DND-41 (cell line): ENCODE results near the gene OSM.

Source experiments
- ATAC-seq: fragments of 200-7000 bp; cut with Tn5 transposase; 3 replicates; pipeline ENCODE4 v1.9.1; 2021; ENCODE audit warnings: low read depth; ENCODE audit not compliant: insufficient read depth
- DNase-seq: peaks from one replicate; pipeline ENCODE4 v3.0.0-alpha.2; 2020
- H2AFZ ChIP-seq: 2 replicates; pipeline ENCODE4 v1.6.0; 2012; ENCODE audit warnings: low read depth, low read length
- H3K27ac ChIP-seq: 2 replicates; pipeline ENCODE4 v1.5.1; 2012; ENCODE audit warnings: low read length, inconsistent platforms
- H3K27me3 ChIP-seq: fragments of 200-600 bp; sonication (generic); 2 replicates; pipeline ENCODE4 v1.6.0; 2012; ENCODE audit warnings: low read length, mild to moderate bottlenecking, inconsistent platforms; ENCODE audit not compliant: insufficient read depth, poor library complexity
- H3K36me3 ChIP-seq: 2 replicates; pipeline ENCODE4 v1.5.1; 2012; ENCODE audit warnings: low read length, inconsistent platforms; ENCODE audit not compliant: insufficient read depth
- H3K4me1 ChIP-seq: 2 replicates; pipeline ENCODE4 v1.5.1; 2012; ENCODE audit warnings: mild to moderate bottlenecking, low read length; ENCODE audit not compliant: insufficient read depth
- H3K4me2 ChIP-seq: 2 replicates; pipeline ENCODE4 v1.6.0; 2012; ENCODE audit warnings: mild to moderate bottlenecking, moderate library complexity, low read length, inconsistent platforms; ENCODE audit not compliant: insufficient read depth
- H3K4me3 ChIP-seq, 2 experiments: fragments of 200-600 bp in 1 of 2; shearing (Covaris generic) in 1 of 2; 2 replicates each; pipeline ENCODE4 v1.5.1; 2012 to 2016; ENCODE audit warnings: inconsistent platforms in 2 of 2, low read length in 2 of 2, mild to moderate bottlenecking in 2 of 2, low read depth in 1 of 2, moderate library complexity in 1 of 2
- H3K79me2 ChIP-seq: 2 replicates; pipeline ENCODE4 v1.6.0; 2012; ENCODE audit warnings: low read length, inconsistent platforms; ENCODE audit not compliant: insufficient read depth
- H3K9ac ChIP-seq: 2 replicates; pipeline ENCODE4 v1.6.0; 2012; ENCODE audit warnings: low read depth, mild to moderate bottlenecking, inconsistent platforms, low read length, moderate library complexity
- H3K9me3 ChIP-seq: 2 replicates; pipeline ENCODE4 v1.5.1; 2012; ENCODE audit warnings: low read length, moderate library complexity, mild to moderate bottlenecking, inconsistent platforms; ENCODE audit not compliant: insufficient read depth, severe bottlenecking
- H4K20me1 ChIP-seq: 2 replicates; pipeline ENCODE4 v1.6.0; 2012; ENCODE audit warnings: low read length; ENCODE audit not compliant: insufficient read depth
- EZH2 ChIP-seq: IDR thresholded peaks from 3 replicates; pipeline ENCODE4 v1.6.1; 2012; ENCODE audit warnings: borderline replicate concordance, low read depth, mild to moderate bottlenecking, moderate library complexity, low read length, inconsistent platforms; ENCODE audit not compliant: severe bottlenecking
- TF ChIP-seq, protein P1 (sequence below): IDR thresholded peaks from 2 replicates; pipeline ENCODE4 v1.5.1; 2012; ENCODE audit warnings: borderline replicate concordance, low read length, moderate library complexity, mild to moderate bottlenecking; ENCODE audit not compliant: poor library complexity, severe bottlenecking; ENCODE audit errors: extremely low read depth

Gene OSM

DNA sequence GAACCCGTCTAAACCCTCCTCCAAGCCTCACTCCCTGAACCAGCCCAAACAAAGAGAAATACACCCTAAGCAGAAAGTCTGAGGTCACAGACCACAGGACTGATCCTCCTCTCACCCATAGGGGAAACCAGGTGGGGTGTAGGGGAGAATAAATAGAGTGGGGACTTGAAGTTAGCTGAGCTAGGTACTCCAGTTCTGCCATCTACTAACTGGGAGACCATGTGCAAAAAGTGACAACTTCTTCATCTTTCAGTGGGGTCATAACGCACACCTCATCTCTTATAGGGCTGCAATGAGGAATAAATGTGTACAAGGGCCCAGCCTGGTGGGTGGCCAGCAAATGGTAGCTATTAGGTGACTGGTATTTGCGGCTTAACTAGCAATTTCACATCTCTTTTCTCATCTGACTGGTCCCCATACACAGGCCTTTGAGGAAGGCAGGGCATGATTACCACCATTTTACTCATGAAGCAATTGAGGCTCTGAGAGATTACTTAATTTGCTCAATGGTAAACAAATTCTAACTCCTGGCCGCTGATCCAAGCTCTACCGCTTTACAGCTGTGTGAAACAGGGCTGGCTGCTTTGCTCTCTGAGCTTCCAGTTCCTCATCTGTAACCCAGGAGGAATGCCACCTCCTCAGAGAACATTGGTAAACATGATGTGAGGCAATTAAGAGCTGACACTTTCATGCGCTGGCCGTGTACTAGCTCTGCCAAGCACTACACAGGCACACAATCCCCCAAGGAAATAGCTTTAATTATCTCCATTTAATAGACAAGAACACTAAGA is 43.5 kb upstream of the OSM start:
- H3K9me3 ChIP-seq, result no peaks in the 10 kb centered on the region
- no peak overlapping the region for H2AFZ ChIP-seq
- no peak overlapping the region for H3K4me3 ChIP-seq
- H3K36me3 ChIP-seq, result peaks cover 50% of the 10 kb centered on the region
- ATAC-seq (peak; percentile 38), DNase-seq (peak; percentile 59)
- peaks cover 87% of the 10 kb centered on the region for H3K79me2 ChIP-seq
- no peak for TF ChIP-seq EZH2
- TF ChIP-seq, protein P1, sequence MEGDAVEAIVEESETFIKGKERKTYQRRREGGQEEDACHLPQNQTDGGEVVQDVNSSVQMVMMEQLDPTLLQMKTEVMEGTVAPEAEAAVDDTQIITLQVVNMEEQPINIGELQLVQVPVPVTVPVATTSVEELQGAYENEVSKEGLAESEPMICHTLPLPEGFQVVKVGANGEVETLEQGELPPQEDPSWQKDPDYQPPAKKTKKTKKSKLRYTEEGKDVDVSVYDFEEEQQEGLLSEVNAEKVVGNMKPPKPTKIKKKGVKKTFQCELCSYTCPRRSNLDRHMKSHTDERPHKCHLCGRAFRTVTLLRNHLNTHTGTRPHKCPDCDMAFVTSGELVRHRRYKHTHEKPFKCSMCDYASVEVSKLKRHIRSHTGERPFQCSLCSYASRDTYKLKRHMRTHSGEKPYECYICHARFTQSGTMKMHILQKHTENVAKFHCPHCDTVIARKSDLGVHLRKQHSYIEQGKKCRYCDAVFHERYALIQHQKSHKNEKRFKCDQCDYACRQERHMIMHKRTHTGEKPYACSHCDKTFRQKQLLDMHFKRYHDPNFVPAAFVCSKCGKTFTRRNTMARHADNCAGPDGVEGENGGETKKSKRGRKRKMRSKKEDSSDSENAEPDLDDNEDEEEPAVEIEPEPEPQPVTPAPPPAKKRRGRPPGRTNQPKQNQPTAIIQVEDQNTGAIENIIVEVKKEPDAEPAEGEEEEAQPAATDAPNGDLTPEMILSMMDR, result peak; percentile 7
- peaks cover 98% of the 10 kb centered on the region for H3K4me1 ChIP-seq
- H4K20me1 ChIP-seq, result peaks cover 8% of the 10 kb centered on the region; the same call in 1 of the 2 replicates
- peak overlapping the region; percentile 28 for H3K4me2 ChIP-seq
- H3K9ac ChIP-seq, result peak overlapping the region; percentile 25; the same call in 1 of the 2 replicates
- H3K27ac ChIP-seq, result peak overlapping the region; percentile 89
- H3K27me3 ChIP-seq, result no peaks in the 10 kb centered on the region

- TF ChIP-seq EZH2, result no peak
- peaks cover 50% of the 10 kb centered on the region for H3K36me3 ChIP-seq
- H3K4me3 ChIP-seq, result no peak overlapping the region
- peaks cover 98% of the 10 kb centered on the region for H3K4me1 ChIP-seq
- peak overlapping the region; percentile 89 for H3K27ac ChIP-seq
- peak overlapping the region; percentile 64 for H3K9ac ChIP-seq
- no peak overlapping the region for H2AFZ ChIP-seq
- H4K20me1 ChIP-seq, result 0 out of 2 replicates have a peak, but pooled peaks cover 8% of the 10 kb centered on the region
- peaks cover 87% of the 10 kb centered on the region for H3K79me2 ChIP-seq
- H3K4me2 ChIP-seq, result peak overlapping the region; percentile 60
- DNase-seq, result peak; percentile 66
- H3K9me3 ChIP-seq, result no peaks in the 10 kb centered on the region
- no peaks in the 10 kb centered on the region for H3K27me3 ChIP-seq
- no peak for ATAC-seq
These were observed 42.0 kb upstream of the OSM start for GRCh38 chr22:30308518-30309230.

GRCh38 chr22:30308093-30308492 is 41.4 kb upstream of the OSM start:
- DNase-seq, result no peak
- H4K20me1 ChIP-seq, result 0 out of 2 replicates have a peak, but pooled peaks cover 8% of the 10 kb centered on the region
- no peak overlapping the region for H3K4me3 ChIP-seq
- peak overlapping the region; percentile 64 for H3K9ac ChIP-seq
- no peak for TF ChIP-seq EZH2
- H3K9me3 ChIP-seq, result no peaks in the 10 kb centered on the region
- H3K4me1 ChIP-seq, result peaks cover 100% of the 10 kb centered on the region
- peaks cover 89% of the 10 kb centered on the region for H3K79me2 ChIP-seq
- peak overlapping the region; percentile 89 for H3K27ac ChIP-seq
- no peak for ATAC-seq
- peaks cover 52% of the 10 kb centered on the region for H3K36me3 ChIP-seq
- peak overlapping the region; percentile 60 for H3K4me2 ChIP-seq
- no peak overlapping the region for H2AFZ ChIP-seq
- H3K27me3 ChIP-seq, result no peaks in the 10 kb centered on the region

DNA sequence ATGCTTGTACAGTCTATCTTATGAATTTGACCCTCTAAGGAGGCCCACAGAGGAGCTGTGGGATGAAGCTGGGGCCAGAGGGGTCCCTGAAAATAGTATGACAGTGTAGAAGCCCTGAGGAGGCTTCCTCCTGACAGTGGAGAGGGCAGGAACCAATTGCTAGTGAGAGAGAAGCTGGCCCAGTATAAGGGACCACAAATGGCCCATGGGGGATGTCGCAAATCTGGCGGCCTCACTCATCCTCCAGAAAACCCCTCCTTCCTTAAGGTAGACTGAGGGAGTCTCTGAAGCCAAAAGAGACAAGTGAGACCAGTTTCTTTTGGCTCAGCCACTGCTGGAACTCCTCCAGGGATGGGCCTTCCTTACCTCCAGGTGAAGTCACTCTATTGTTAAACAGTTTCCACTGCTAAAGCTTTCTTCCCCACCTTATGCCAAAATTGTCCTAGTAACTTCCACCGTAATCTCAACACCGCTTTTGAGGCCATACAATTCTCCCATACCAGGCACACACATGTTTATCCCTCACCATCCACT is 40.5 kb upstream of the OSM start:
- H3K4me1 ChIP-seq, result peaks cover 100% of the 10 kb centered on the region
- peak overlapping the region; percentile 60 for H3K4me2 ChIP-seq
- H3K27me3 ChIP-seq, result no peaks in the 10 kb centered on the region
- no peaks in the 10 kb centered on the region for H3K9me3 ChIP-seq
- H3K9ac ChIP-seq, result peak overlapping the region; percentile 64
- TF ChIP-seq, protein P1, result no peak
- TF ChIP-seq EZH2, result no peak
- 0 out of 2 replicates have a peak, but pooled peaks cover 3% of the 10 kb centered on the region for H4K20me1 ChIP-seq
- peaks cover 52% of the 10 kb centered on the region for H3K36me3 ChIP-seq
- peak overlapping the region in 1 of 2 experiments; percentile 14; a peak in 1 of 4 replicates for H3K4me3 ChIP-seq
- DNase-seq (peak; percentile 52), ATAC-seq (peak; percentile 10; the same call in 2 of the 3 replicates)
- H3K27ac ChIP-seq, result peak overlapping the region; percentile 95
- peaks cover 88% of the 10 kb centered on the region for H3K79me2 ChIP-seq
- no peak overlapping the region for H2AFZ ChIP-seq
